HG03135 (cell line): ENCODE data around the gene GABRG3.

Experiments used
- ATAC-seq: cut with Tn5 transposase; IDR thresholded peaks from one replicate; pipeline ENCODE4 v1.9.1; 2021; ENCODE audit warnings: mild to moderate bottlenecking, moderate library complexity; ENCODE audit not compliant: unreplicated experiment

Gene GABRG3

GRCh38 chr15:27545494-27546255 is 574.7 kb downstream of the GABRG3 start:
- ATAC-seq, result no peak

DNA sequence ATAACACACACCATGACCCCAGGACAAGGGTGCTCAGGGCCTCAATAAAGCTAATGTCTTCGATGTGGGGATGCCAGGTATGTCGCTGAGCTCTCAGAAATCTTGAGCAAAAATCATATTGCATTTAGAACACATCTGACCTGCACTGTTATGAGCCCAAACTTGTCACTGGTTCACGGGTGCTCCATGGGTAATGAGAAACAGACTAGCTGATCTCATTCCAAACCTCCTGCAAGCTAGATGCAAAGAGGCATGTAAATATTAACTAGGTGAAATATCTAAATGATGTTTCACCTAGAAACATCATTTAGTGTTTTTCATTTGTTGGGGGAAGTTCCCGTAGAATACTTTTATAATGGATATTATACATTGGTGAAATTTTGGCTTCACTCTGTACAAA is 578.8 kb downstream of the GABRG3 start:
- ATAC-seq, result no peak

GRCh38 chr15:27550635-27551034 is 579.7 kb downstream of the GABRG3 start:
- ATAC-seq, result no peak

DNA sequence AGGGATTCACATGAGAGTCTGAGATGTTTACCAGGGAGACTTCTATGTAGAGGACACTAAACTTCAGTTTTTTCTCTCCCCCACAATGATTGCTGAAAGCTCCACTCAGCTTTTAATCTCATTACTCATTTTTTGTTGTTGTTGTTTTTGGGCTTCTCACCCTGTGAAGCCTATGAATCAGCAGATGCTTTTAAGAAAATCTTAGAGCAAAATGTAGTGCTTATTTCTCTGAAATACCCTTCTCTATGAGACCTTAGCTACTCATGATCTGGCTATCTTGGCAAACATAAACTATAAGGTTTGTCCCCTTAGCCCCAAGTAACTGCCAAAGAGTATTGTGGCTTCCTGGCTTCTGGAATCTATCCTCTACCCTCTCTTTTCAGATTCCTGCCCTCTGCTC is 590.8 kb downstream of the GABRG3 start:
- ATAC-seq, result no peak

- no peak for ATAC-seq
These were observed 592.9 kb downstream of the GABRG3 start for GRCh38 chr15:27563765-27564370.

DNA sequence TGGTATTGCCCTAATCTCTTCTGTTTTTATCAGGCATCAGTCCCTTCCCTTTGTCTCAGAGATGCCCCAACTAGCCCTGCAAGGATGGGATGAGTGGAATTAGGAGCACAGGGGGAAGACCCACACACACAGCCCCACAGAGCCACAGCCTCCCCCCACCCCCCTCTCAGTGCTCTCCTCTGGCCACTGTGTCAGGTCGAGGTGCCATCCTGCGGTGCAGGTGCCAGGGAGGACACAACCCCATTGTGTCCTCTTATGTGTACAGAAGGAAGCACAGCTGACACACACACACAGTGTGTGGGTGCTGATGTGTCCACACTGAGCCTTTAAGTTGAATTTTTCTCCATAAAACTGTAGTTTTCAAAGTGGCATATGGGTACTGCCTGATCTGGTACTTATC is 593.7 kb downstream of the GABRG3 start:
- ATAC-seq, result no peak

DNA sequence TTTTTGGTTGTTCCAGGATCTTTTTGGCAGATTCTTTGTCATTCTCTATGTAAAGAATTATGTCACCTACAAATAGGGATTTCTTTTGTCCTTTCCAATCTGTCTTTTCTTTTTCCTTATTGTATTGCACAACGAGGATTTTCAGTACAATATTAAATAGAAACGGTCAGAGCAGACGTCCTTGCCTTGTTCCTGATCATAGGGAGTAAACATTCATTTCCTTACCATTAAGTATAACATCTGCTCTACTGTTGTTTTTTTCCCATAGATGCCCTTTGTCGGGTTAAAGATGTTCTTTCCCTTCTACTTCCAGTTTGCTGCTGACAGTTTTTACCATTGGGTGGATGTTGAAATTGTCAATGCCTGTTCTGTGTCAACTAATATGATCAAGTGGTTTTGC is 599.8 kb downstream of the GABRG3 start:
- ATAC-seq, result no peak

DNA sequence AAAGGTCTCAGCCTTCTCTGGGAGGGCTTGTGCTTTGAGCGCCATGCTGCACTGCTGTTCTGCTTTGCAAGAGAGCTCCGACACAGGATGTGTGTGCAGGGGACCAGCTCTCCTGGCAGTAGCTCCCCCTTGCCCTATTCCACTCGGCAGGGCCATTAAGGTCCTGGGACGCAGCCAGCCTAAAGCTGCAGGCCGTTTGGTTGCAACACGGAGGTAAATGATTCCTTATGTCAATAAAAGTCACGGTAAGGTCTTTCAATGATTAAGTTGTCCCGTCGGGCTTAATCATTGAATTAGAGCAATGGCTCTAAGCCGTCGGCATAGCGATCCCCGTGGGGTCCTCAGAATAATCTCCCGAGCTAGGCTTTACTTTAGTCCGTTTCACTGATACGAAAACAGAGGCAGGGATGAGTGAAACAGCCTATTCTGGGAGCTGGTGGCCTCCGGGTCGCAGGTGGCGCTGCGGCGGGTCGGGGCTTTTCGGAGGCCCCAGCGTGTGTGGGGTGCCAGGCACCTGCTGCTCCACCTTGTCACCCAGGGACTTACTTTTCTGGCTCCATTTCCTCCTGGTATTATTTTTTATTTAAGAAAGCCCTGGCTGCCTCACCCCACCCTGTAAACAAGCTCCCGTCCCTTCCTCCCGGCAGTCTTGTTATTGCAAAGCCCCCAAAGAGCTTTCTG is 603.0 kb downstream of the GABRG3 start:
- no peak for ATAC-seq

- no peak for ATAC-seq
These were observed 603.6 kb downstream of the GABRG3 start for GRCh38 chr15:27574541-27575054.

DNA sequence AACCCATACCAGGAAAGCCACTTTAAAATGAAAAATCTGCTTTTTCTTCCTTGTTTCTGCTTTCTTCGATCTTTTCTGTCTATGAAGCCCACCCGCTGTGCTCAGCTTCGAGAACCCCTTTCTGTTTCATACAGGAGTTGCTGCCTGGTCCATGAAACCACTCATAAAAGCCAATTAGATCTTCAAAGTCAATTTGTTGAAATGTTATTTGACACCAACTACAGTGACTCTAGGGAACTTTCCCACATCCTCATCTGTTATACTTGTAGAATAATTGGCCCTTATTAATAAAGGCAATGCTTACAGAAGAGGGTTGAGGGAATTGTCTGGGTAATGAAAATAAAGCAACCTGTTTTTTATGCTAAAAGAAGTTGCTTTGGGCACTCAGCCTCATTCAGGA is 604.5 kb downstream of the GABRG3 start:
- no peak for ATAC-seq

- ATAC-seq, result no peak
These were observed 605.6 kb downstream of the GABRG3 start for GRCh38 chr15:27576576-27576975.

- ATAC-seq, result no peak
These were observed 608.8 kb downstream of the GABRG3 start for GRCh38 chr15:27579738-27580137.

GRCh38 chr15:27582726-27583410 is 611.9 kb downstream of the GABRG3 start:
- ATAC-seq, result no peak

GRCh38 chr15:27583651-27584050 is 612.7 kb downstream of the GABRG3 start:
- ATAC-seq, result no peak

DNA sequence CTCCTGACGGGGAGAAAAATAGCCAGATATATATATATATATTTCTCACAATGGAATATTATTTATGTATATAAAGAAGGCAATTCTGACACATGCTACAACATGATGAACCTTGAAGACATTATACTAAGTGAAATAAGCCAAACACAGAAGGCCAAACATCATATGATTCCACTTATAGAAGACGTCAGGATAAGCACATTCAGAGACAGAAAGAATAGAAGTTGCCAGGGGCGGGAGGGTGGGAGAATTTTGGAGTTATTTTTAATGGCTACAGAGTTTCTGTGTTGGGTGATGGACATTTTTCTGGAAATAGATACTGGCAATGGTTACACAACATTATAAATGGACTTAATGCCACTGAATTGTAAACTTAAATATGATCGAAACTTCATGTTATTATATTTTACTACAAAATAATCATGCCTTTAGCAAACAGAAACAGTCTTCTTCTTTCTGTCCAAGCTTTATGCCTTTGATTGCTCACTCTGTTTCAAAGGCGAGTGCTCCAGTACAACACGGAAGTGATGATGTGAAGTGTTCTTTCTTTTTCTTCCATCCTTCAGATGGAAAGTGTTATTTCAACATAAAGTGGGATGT is 614.2 kb downstream of the GABRG3 start:
- no peak for ATAC-seq

- ATAC-seq, result no peak
These were observed 616.8 kb downstream of the GABRG3 start for GRCh38 chr15:27587810-27588209.

DNA sequence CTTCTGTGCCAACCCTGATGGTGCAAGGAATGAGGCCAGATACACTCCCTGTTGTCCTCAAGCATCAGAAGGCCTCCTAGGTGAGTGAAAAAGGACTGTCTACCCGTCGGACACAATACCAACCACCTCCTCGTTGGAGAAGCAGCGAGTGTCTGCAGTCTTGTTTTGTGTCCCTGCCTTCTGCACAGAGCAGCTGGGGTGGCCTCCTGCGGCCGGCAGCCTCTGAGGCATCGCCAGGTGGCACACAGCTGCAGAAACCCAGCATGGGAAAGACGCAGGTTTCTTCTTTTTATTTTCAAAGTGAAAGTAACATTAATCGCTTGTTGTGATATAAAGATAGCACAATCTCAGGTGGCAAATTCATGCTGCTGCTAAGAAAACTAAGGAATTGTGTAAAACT is 618.3 kb downstream of the GABRG3 start:
- no peak for ATAC-seq

- no peak for ATAC-seq
These were observed 618.8 kb downstream of the GABRG3 start for GRCh38 chr15:27589782-27590181.
